Activated CD8-positive, alpha-beta T cell treated with anti-CD3 and anti-CD28 coated beads, Interleukin-2, amount 10 ng/mL, durations not matched to agents 7 days and 5 days (primary cell): ENCODE measurements around the gene POMGNT1. TPM values are rescaled to one million over a fixed set of nuclear protein-coding genes. Genes with fewer than 3 reads are reported as not detected.

ENCODE experiments used
- ATAC-seq: fragments of 150-1000 bp; cut with Tn5 transposase; one replicate; pipeline ENCODE4 v1.10.0; 2021; ENCODE audit warnings: moderate library complexity
- CTCF ChIA-PET: fragments of 350-600 bp; sonication (Branson Sonifier 250); formaldehyde crosslinking; loops from one replicate; lab custom pipeline; 2021; ENCODE audit warnings: antibody characterized with exemption; lab: Charles Lee
- POLR2A ChIA-PET: fragments of 350-600 bp; sonication (Branson Sonifier 250); formaldehyde crosslinking; loops from one replicate; lab custom pipeline; 2021; ENCODE audit warnings: antibody characterized with exemption; lab: Charles Lee
- DNase-seq: peaks from one replicate; pipeline ENCODE4 v3.0.0-alpha.2; 2020
- H3K27ac Mint-ChIP-seq: one replicate; pipeline ENCODE4 v1.8.0; 2021; ENCODE audit warnings: mild to moderate bottlenecking, mixed read lengths
- H3K27me3 Mint-ChIP-seq: one replicate; pipeline ENCODE4 v1.8.0; 2021; ENCODE audit warnings: low read depth, mixed read lengths
- H3K36me3 Mint-ChIP-seq: one replicate; pipeline ENCODE4 v1.8.0; 2021; ENCODE audit warnings: low read depth, mixed read lengths
- H3K4me1 Mint-ChIP-seq: one replicate; pipeline ENCODE4 v1.8.0; 2021; ENCODE audit warnings: low read depth, mixed read lengths
- H3K4me3 Mint-ChIP-seq: one replicate; pipeline ENCODE4 v1.8.0; 2021; ENCODE audit warnings: mild to moderate bottlenecking, mixed read lengths
- H3K9me3 Mint-ChIP-seq: one replicate; pipeline ENCODE4 v1.8.0; 2022; ENCODE audit warnings: mixed read lengths; ENCODE audit not compliant: insufficient read depth
- total RNA-seq, 2 experiments: library from RNA; stranded (reverse); gene quantifications; one replicate each; pipeline ENCODE4 v1.2.3, GENCODE V29; 2021

POMGNT1 gene
- total RNA-seq, 2 experiments from 2014 or later, result 25.2 to 28.4 TPM

DNA sequence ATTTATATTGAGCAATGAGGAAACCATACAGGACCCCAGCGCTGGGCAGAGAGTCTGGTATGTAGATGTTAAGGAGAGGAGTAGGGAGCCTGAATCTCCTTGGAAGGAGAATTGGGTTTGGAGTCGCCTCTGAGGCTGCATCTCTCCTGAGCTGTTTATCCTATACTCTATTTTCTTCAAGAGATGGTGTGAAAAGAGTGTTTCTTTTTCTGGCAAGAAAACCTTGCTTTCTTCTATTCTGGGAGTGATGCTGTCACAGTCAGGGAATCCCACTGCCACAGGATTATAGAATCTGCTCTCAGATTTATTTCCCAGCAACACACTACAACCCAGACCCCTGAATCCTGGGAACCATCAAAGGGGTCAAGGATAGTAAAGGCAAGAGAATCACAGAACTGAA is 8.2 kb upstream of the POMGNT1 start:
- H3K4me3 Mint-ChIP-seq, result no peak overlapping the region
- H3K36me3 Mint-ChIP-seq, result no peaks in the 10 kb centered on the region
- H3K27me3 Mint-ChIP-seq, result peaks cover 7% of the 10 kb centered on the region
- ATAC-seq (no peak), DNase-seq (no peak)
- ChIA-PET POLR2A (interaction anchor here (0.6 to 1.0 kb wide), 2 partner anchors 12 to 410 kb away, joined by 3 read pairs; no protein-coding TSS in a partner anchor), CTCF (interaction anchor here (1.3 to 2.9 kb wide), 2 partner anchors 18 to 39 kb away, joined by 3 to 14 read pairs; no protein-coding TSS in a partner anchor)
- H3K9me3 Mint-ChIP-seq, result no peaks in the 10 kb centered on the region
- no peak overlapping the region for H3K27ac Mint-ChIP-seq
- H3K4me1 Mint-ChIP-seq, result peaks cover 6% of the 10 kb centered on the region

- ATAC-seq, result no peak
Measured at GRCh38 chr1:46205791-46206190, 7.6 kb upstream of the POMGNT1 start.

GRCh38 chr1:46205141-46205540 is 6.9 kb upstream of the POMGNT1 start:
- no peak for DNase-seq
- Mint-ChIP-seq H3K4me3 (no peak overlapping the region), H3K36me3 (no peaks in the 10 kb centered on the region), H3K27me3 (peaks cover 7% of the 10 kb centered on the region), H3K4me1 (peaks cover 8% of the 10 kb centered on the region), H3K27ac (no peak overlapping the region), H3K9me3 (no peaks in the 10 kb centered on the region)
- no peak for ATAC-seq
- ChIA-PET CTCF (interaction anchor here (2.9 kb wide), 1 partner anchor 19 kb away, joined by 14 read pairs; no protein-coding TSS in a partner anchor), POLR2A (no interaction called here)

More at GRCh38 chr1:46205791-46206190, 7.6 kb upstream of the POMGNT1 start:
- ChIA-PET POLR2A (interaction anchor here (0.6 to 1.0 kb wide), 2 partner anchors 11 to 409 kb away, joined by 3 read pairs; no protein-coding TSS in a partner anchor), CTCF (interaction anchor here (1.3 to 2.9 kb wide), 2 partner anchors 18 to 39 kb away, joined by 3 to 14 read pairs; no protein-coding TSS in a partner anchor)
- Mint-ChIP-seq H3K9me3 (no peaks in the 10 kb centered on the region), H3K36me3 (no peaks in the 10 kb centered on the region), H3K27ac (no peak overlapping the region), H3K4me1 (peaks cover 6% of the 10 kb centered on the region), H3K27me3 (peaks cover 7% of the 10 kb centered on the region), H3K4me3 (no peak overlapping the region)
- no peak for DNase-seq

DNA sequence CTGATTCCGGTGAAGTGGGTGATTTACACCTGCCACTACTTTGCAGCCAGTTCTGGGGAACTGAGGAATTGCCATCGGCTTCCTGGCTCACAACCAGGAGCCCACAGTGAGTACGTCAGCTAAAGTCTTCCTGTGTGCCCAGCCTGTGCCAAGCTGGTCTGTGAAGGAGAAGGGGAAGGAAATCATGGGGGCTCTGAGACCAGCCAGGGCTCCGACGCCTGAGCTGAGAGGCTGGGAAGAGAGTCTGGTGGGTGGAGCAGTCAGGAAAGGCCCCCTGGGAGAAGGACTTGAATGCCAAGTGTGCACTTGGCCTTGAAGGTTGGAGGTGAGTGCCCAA is 6.1 kb upstream of the POMGNT1 start:
- H3K4me1 Mint-ChIP-seq, result peaks cover 10% of the 10 kb centered on the region
- no peak overlapping the region for H3K27ac Mint-ChIP-seq
- ChIA-PET CTCF (interaction anchor here (2.6 kb wide), 1 partner anchor 19 kb away, joined by 12 read pairs; no protein-coding TSS in a partner anchor), POLR2A (no interaction called here)
- H3K36me3 Mint-ChIP-seq, result no peaks in the 10 kb centered on the region
- H3K27me3 Mint-ChIP-seq, result peaks cover 7% of the 10 kb centered on the region
- no peaks in the 10 kb centered on the region for H3K9me3 Mint-ChIP-seq
- H3K4me3 Mint-ChIP-seq, result no peak overlapping the region
- DNase-seq (no peak), ATAC-seq (no peak)

DNA sequence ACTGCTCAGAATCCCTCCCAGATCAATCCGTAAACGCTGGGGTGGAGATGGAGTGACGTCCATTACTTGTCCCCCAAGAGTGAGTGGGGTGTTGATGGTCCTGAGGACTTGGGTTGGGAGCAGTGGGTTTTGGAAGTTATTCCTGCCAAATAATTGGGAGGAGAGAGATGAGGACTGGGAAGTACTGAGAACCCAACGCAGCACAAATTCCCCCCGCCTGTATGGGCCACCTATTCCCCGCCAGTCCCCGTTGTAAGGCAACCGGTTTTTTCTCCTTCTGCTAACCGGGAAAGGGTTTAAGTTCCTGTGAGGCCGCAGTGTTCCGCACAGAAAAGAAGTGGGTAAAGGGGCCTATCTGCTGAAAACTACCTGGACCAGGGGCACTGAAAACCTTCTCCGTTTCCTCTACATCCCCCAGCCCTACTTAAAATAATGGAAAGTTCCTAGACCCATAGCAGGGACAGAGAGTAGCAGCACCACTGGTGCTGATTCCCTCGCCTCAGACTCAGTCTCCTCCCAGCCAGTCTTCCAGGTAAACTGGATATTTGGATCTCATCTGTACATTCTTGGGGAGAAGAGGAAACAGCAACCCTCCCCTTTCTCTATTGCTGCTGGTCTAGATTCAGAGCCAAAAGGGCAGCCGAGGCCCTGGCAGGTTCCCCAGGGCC is 5.6 kb upstream of the POMGNT1 start:
- POLR2A ChIA-PET, result interaction anchor here (0.6 to 0.7 kb wide), 2 partner anchors 9 to 1193 kb away, joined by 3 to 4 read pairs; no protein-coding TSS in a partner anchor
- no peak for DNase-seq
- Mint-ChIP-seq H3K4me1 (peaks cover 13% of the 10 kb centered on the region), H3K9me3 (no peaks in the 10 kb centered on the region), H3K36me3 (no peaks in the 10 kb centered on the region), H3K27me3 (peaks cover 7% of the 10 kb centered on the region), H3K27ac (no peak overlapping the region), H3K4me3 (no peak overlapping the region)
- ATAC-seq, result no peak
- CTCF ChIA-PET, result interaction anchor here (2.6 kb wide), 1 partner anchor 20 kb away, joined by 12 read pairs; no protein-coding TSS in a partner anchor

GRCh38 chr1:46199233-46199749 is 1.1 kb upstream of the POMGNT1 start:
- no peaks in the 10 kb centered on the region for H3K9me3 Mint-ChIP-seq
- no peak overlapping the region for H3K27ac Mint-ChIP-seq
- POLR2A ChIA-PET, result interaction anchor here (0.8 to 1.5 kb wide), 3 partner anchors 12 to 48 kb away, joined by 3 to 6 read pairs (median 3); partner anchors contain the start of gene RAD54L
- no peak for DNase-seq
- no peak for ATAC-seq
- H3K4me3 Mint-ChIP-seq, result peak overlapping the region; percentile 83
- CTCF ChIA-PET, result interaction anchor here (2.7 kb wide), 1 partner anchor 24 kb away, joined by 16 read pairs; no protein-coding TSS in a partner anchor
- peaks cover 23% of the 10 kb centered on the region for H3K4me1 Mint-ChIP-seq
- peaks cover 3% of the 10 kb centered on the region for H3K36me3 Mint-ChIP-seq
- H3K27me3 Mint-ChIP-seq, result peaks cover 7% of the 10 kb centered on the region

DNA sequence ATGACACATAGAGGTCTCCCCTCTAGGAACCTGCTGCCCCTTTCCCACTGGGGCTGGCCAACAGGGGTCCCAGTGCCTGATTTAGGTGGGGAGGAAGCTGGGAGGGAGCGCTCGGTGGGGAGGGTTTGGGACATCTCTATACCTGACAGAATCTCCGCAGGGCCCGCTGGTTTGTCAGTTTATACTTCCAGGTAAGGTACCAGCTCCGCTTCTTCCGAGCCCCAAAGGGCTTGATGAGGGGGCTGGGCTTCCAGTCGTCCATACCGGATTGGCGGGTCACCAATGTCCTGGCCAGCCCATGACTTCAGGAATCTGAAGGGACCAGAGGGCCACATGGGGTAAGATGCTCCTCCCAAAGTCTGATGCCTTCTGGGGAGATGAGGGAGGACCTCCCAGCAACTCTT is 672 bp downstream of the POMGNT1 start:
- Mint-ChIP-seq H3K27ac (peak overlapping the region; percentile 80), H3K9me3 (no peaks in the 10 kb centered on the region), H3K4me1 (peaks cover 17% of the 10 kb centered on the region), H3K4me3 (peak overlapping the region; percentile 81), H3K27me3 (no peaks in the 10 kb centered on the region), H3K36me3 (peaks cover 3% of the 10 kb centered on the region)
- DNase-seq, result no peak
- no peak for ATAC-seq
- CTCF ChIA-PET, result interaction anchor here (0.7 to 1.7 kb wide), 2 partner anchors 24 to 49 kb away, joined by 3 read pairs; partner anchors contain the start of gene RAD54L
- POLR2A ChIA-PET, result interaction anchor here (0.5 to 1.3 kb wide), 4 partner anchors 28 to 51 kb away, joined by 3 to 4 read pairs (median 3); no protein-coding TSS in a partner anchor

DNA sequence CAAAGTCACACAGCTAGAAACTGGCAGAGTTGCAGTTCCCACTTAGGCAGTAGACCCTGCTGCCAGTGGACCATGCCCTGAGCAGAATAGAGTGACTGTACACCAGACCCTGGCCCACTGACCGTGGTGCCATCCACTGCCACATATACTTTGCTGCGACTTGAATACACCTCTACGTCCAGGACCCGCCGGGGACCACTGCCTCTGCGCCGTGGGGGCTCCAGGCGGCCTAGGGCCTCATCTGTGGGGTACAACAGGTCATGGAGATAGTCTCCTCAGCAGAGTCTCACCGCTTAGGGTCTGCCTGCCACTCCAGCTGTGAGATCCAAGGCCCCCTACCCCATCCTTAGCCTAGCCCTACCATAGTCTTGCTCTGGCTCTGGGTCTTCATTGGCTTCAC is 1.6 kb downstream of the POMGNT1 start:
- Mint-ChIP-seq H3K4me1 (peaks cover 17% of the 10 kb centered on the region), H3K9me3 (no peaks in the 10 kb centered on the region), H3K4me3 (no peak overlapping the region), H3K27me3 (no peaks in the 10 kb centered on the region), H3K27ac (no peak overlapping the region), H3K36me3 (peaks cover 3% of the 10 kb centered on the region)
- ChIA-PET CTCF (interaction anchor here (1.7 kb wide), 1 partner anchor 50 kb away, joined by 3 read pairs; the partner anchor contains the start of gene RAD54L), POLR2A (interaction anchor here (0.7 kb wide), 1 partner anchor 157 kb away, joined by 3 read pairs; no protein-coding TSS in a partner anchor)
- DNase-seq, result no peak
- no peak for ATAC-seq

- ChIA-PET CTCF (interaction anchor here (1.1 kb wide), 1 partner anchor 22 kb away, joined by 3 read pairs; no protein-coding TSS in a partner anchor), POLR2A (interaction anchor here (0.6 to 1.0 kb wide), 2 partner anchors 9 to 12 kb away, joined by 3 read pairs; no protein-coding TSS in a partner anchor)
- Mint-ChIP-seq H3K27me3 (no peaks in the 10 kb centered on the region), H3K4me1 (peaks cover 14% of the 10 kb centered on the region), H3K4me3 (no peak overlapping the region), H3K36me3 (peaks cover 3% of the 10 kb centered on the region), H3K27ac (no peak overlapping the region), H3K9me3 (no peaks in the 10 kb centered on the region)
- no peak for DNase-seq
- no peak for ATAC-seq
Measured at GRCh38 chr1:46194641-46195193, 3.5 kb downstream of the POMGNT1 start.

GRCh38 chr1:46193984-46194570 is 4.2 kb downstream of the POMGNT1 start:
- no peaks in the 10 kb centered on the region for H3K27me3 Mint-ChIP-seq
- no peak overlapping the region for H3K4me3 Mint-ChIP-seq
- H3K9me3 Mint-ChIP-seq, result no peaks in the 10 kb centered on the region
- H3K36me3 Mint-ChIP-seq, result peaks cover 3% of the 10 kb centered on the region
- no peak overlapping the region for H3K27ac Mint-ChIP-seq
- peaks cover 10% of the 10 kb centered on the region for H3K4me1 Mint-ChIP-seq
- ChIA-PET POLR2A (interaction anchor here (1.0 kb wide), 1 partner anchor 12 kb away, joined by 3 read pairs; no protein-coding TSS in a partner anchor), CTCF (interaction anchor here (1.1 kb wide), 1 partner anchor 21 kb away, joined by 3 read pairs; no protein-coding TSS in a partner anchor)
- ATAC-seq, result no peak
- no peak for DNase-seq

- POLR2A ChIA-PET, result no interaction called here
Measured at GRCh38 chr1:46193285-46193684, 4.9 kb downstream of the POMGNT1 start.

More at GRCh38 chr1:46193285-46193684, 4.9 kb downstream of the POMGNT1 start:
- CTCF ChIA-PET, result no interaction called here
- no peak overlapping the region for H3K27ac Mint-ChIP-seq
- no peaks in the 10 kb centered on the region for H3K9me3 Mint-ChIP-seq
- peaks cover 7% of the 10 kb centered on the region for H3K4me1 Mint-ChIP-seq
- no peaks in the 10 kb centered on the region for H3K27me3 Mint-ChIP-seq
- DNase-seq, result no peak
- no peak overlapping the region for H3K4me3 Mint-ChIP-seq
- ATAC-seq, result no peak
- H3K36me3 Mint-ChIP-seq, result peaks cover 3% of the 10 kb centered on the region
